H1 (cell line): ENCODE results near the gene ZNF582. TPM values are rescaled to one million over a fixed set of nuclear protein-coding genes. Genes with fewer than 3 reads are reported as not detected.

Experiments used
- CTCF ChIA-PET: fragments of 300-600 bp; sonication (Branson Sonifier 250); formaldehyde crosslinking; loops from one replicate; lab custom pipeline; 2021; ENCODE audit not compliant: partially characterized antibody; lab: Charles Lee
- POLR2A ChIA-PET: fragments of 300-600 bp; sonication (Branson Sonifier 250); formaldehyde crosslinking; loops from one replicate; lab custom pipeline; 2021; ENCODE audit warnings: inconsistent platforms; ENCODE audit not compliant: partially characterized antibody; lab: Charles Lee
- DNase-seq, 2 experiments: peaks; one replicate each; pipeline versions ENCODE4 v3.0.0 to v3.0.0-alpha.2; 2010 to 2022; ENCODE audit warnings: low spot score in 2 of 2, low read depth in 1 of 2, mixed read lengths in 1 of 2
- FAIRE-seq: peaks from 2 replicates; lab custom pipeline; 2011; peaks lifted over from hg19 to GRCh38; lab: Jason Lieb, UNC
- H2AFZ ChIP-seq: 2 replicates; pipeline ENCODE4 v1.8.1; 2012; ENCODE audit warnings: low read length, inconsistent platforms
- H2AK5ac ChIP-seq: 2 replicates; pipeline ENCODE4 v1.6.1; 2013; ENCODE audit warnings: low read depth, low read length
- H2BK120ac ChIP-seq: replicated peaks from 2 replicates; pipeline ENCODE3; 2013; ENCODE audit warnings: low read depth, low read length, inconsistent platforms
- H2BK12ac ChIP-seq: 2 replicates; pipeline ENCODE4 v1.6.1; 2013; ENCODE audit warnings: low read depth, low read length
- H2BK15ac ChIP-seq: 2 replicates; pipeline ENCODE4 v1.6.1; 2013; ENCODE audit warnings: low read length
- H2BK20ac ChIP-seq: 2 replicates; pipeline ENCODE4 v1.6.1; 2013; ENCODE audit warnings: low read length
- H2BK5ac ChIP-seq: 2 replicates; pipeline ENCODE4 v1.6.1; 2013; ENCODE audit warnings: low read depth, low read length
- H3K14ac ChIP-seq: 2 replicates; pipeline ENCODE4 v1.6.1; 2013; ENCODE audit warnings: inconsistent platforms; ENCODE audit not compliant: insufficient read length
- H3K18ac ChIP-seq: 2 replicates; pipeline ENCODE4 v1.6.1; 2013; ENCODE audit warnings: low read length; ENCODE audit errors: extremely low read depth
- H3K23ac ChIP-seq: 2 replicates; pipeline ENCODE4 v1.6.1; 2013; ENCODE audit warnings: inconsistent platforms; ENCODE audit not compliant: insufficient read length
- H3K23me2 ChIP-seq: 2 replicates; pipeline ENCODE4 v1.6.1; 2013; ENCODE audit warnings: low read depth, low read length
- H3K27ac ChIP-seq: 2 replicates; pipeline ENCODE4 v1.6.1; 2011; ENCODE audit warnings: low read depth, low read length, inconsistent platforms
- H3K27me3 ChIP-seq, 4 experiments: replicated peaks in 1 of 4; 1 replicate in 1 of 4; 2 replicates in 3 of 4; pipeline versions ENCODE4 v1.6.1 to v1.8.1; 2011 to 2013; ENCODE audit warnings: low read length in 3 of 4, mild to moderate bottlenecking in 3 of 4, inconsistent platforms in 2 of 4, mixed read lengths in 2 of 4, moderate library complexity in 1 of 4; ENCODE audit not compliant: control insufficient read depth in 3 of 4, insufficient read depth in 3 of 4; ENCODE audit errors: extremely low read depth in 1 of 4
- H3K36me3 ChIP-seq, 4 experiments: 2 replicates each; pipeline versions ENCODE4 v1.6.1 to v1.8.1; 2011 to 2013; ENCODE audit warnings: mild to moderate bottlenecking in 4 of 4, low read length in 3 of 4, moderate library complexity in 2 of 4, control low read depth in 1 of 4, inconsistent platforms in 1 of 4; ENCODE audit not compliant: insufficient read depth in 4 of 4, control insufficient read depth in 2 of 4
- H3K4ac ChIP-seq: replicated peaks from 2 replicates; pipeline ENCODE3; 2013; ENCODE audit warnings: low read length, low read depth, mixed read lengths, inconsistent platforms; ENCODE audit not compliant: insufficient read length
- H3K4me1 ChIP-seq, 4 experiments: replicated peaks in 1 of 4; 1 replicate in 1 of 4; 2 replicates in 3 of 4; pipeline versions ENCODE4 v1.6.1 to v1.8.1; 2011 to 2013; ENCODE audit warnings: low read length in 3 of 4, inconsistent platforms in 2 of 4, mixed read lengths in 1 of 4; ENCODE audit not compliant: insufficient read depth in 4 of 4, control insufficient read depth in 3 of 4
- H3K4me2 ChIP-seq, 2 experiments: 2 replicates each; pipeline versions ENCODE4 v1.6.1 to v1.8.1; 2011 to 2013; ENCODE audit warnings: low read depth in 2 of 2, low read length in 2 of 2, control low read depth in 1 of 2, inconsistent platforms in 1 of 2, mild to moderate bottlenecking in 1 of 2; ENCODE audit not compliant: insufficient read depth in 1 of 2
- H3K4me3 ChIP-seq, 4 experiments: fragments of 200-600, 300-600 bp in 1 of 4; sonication (generic), shearing (Covaris generic), sonication (Bioruptor Twin) in 1 of 4; 2 replicates each; pipeline versions ENCODE4 v1.5.1 to v1.8.1; 2011 to 2016; ENCODE audit warnings: low read length in 4 of 4, low read depth in 3 of 4, control low read depth in 2 of 4, inconsistent platforms in 2 of 4, mild to moderate bottlenecking in 2 of 4, mixed read lengths in 1 of 4, moderate library complexity in 1 of 4; ENCODE audit not compliant: insufficient read depth in 2 of 4; ENCODE audit errors: extremely low read depth in 1 of 4
- H3K56ac ChIP-seq: replicated peaks from 2 replicates; pipeline ENCODE3; 2013; ENCODE audit warnings: low read depth, mild to moderate bottlenecking, mixed read lengths, low read length, inconsistent platforms; ENCODE audit not compliant: insufficient read length
- H3K79me1 ChIP-seq: 2 replicates; pipeline ENCODE4 v1.6.1; 2013; ENCODE audit warnings: low read depth, low read length, control low read depth
- H3K79me2 ChIP-seq, 2 experiments: 2 replicates each; pipeline versions ENCODE4 v1.6.1 to v1.8.1; 2012 to 2013; ENCODE audit warnings: low read length in 2 of 2, mild to moderate bottlenecking in 2 of 2, inconsistent platforms in 1 of 2; ENCODE audit not compliant: insufficient read depth in 2 of 2, control insufficient read depth in 1 of 2
- H3K9ac ChIP-seq, 4 experiments: replicated peaks in 1 of 4; 1 replicate in 1 of 4; 2 replicates in 3 of 4; pipeline versions ENCODE4 v1.6.1 to v1.8.1; 2011 to 2013; ENCODE audit warnings: low read depth in 3 of 4, low read length in 3 of 4, control low read depth in 2 of 4, mild to moderate bottlenecking in 2 of 4, moderate library complexity in 2 of 4, inconsistent platforms in 1 of 4; ENCODE audit errors: extremely low read depth in 1 of 4
- H3K9me3 ChIP-seq, 2 experiments: 2 replicates each; pipeline versions ENCODE4 v1.6.1 to v1.8.1; 2012 to 2013; ENCODE audit warnings: mild to moderate bottlenecking in 2 of 2, moderate library complexity in 2 of 2, control low read depth in 1 of 2, inconsistent platforms in 1 of 2, low read depth in 1 of 2, low read length in 1 of 2, mixed read lengths in 1 of 2; ENCODE audit not compliant: insufficient read depth in 2 of 2
- H4K20me1 ChIP-seq, 2 experiments: replicated peaks in 1 of 2; 2 replicates each; pipeline versions ENCODE3 to v1.8.1; 2011 to 2013; ENCODE audit warnings: inconsistent platforms in 2 of 2, low read length in 2 of 2, mild to moderate bottlenecking in 1 of 2; ENCODE audit not compliant: insufficient read depth in 2 of 2, control insufficient read depth in 1 of 2
- H4K5ac ChIP-seq: 2 replicates; pipeline ENCODE4 v1.6.1; 2013; ENCODE audit warnings: low read length, low read depth, mixed read lengths, inconsistent platforms; ENCODE audit not compliant: insufficient read length
- H4K8ac ChIP-seq: 2 replicates; pipeline ENCODE4 v1.8.0; 2013; ENCODE audit warnings: mild to moderate bottlenecking, moderate library complexity, low read length, inconsistent platforms; ENCODE audit not compliant: insufficient read depth; ENCODE audit errors: extremely low read depth
- H4K91ac ChIP-seq: replicated peaks from 2 replicates; pipeline ENCODE3; 2013; ENCODE audit warnings: low read length, mixed read lengths, inconsistent platforms; ENCODE audit not compliant: insufficient read length
- BCL11A ChIP-seq, 2 experiments: IDR thresholded peaks; one replicate each; pipeline ENCODE4 v1.6.1; 2011; ENCODE audit warnings: low read depth in 2 of 2, low read length in 2 of 2, mild to moderate bottlenecking in 2 of 2
- CEBPB ChIP-seq: IDR thresholded peaks from 2 replicates; pipeline ENCODE4 v1.6.1; 2012; ENCODE audit warnings: low read depth, low read length
- CHD1 ChIP-seq: IDR thresholded peaks from 2 replicates; pipeline ENCODE4 v1.6.1; 2012; ENCODE audit warnings: low read depth, low read length, improper control_type of control experiment
- CREB1 ChIP-seq: IDR thresholded peaks from 2 replicates; pipeline ENCODE4 v1.6.1; 2012; ENCODE audit warnings: inconsistent platforms
- EGR1 ChIP-seq: IDR thresholded peaks from 2 replicates; pipeline ENCODE4 v1.6.1; 2011; ENCODE audit warnings: low read depth, low read length, borderline replicate concordance
- EP300 ChIP-seq, 2 experiments: IDR thresholded peaks; 1 replicate in 1 of 2; 2 replicates in 1 of 2; pipeline ENCODE4 v1.6.1; 2011 to 2012; ENCODE audit warnings: low read depth in 2 of 2, low read length in 2 of 2, mild to moderate bottlenecking in 2 of 2, borderline replicate concordance in 1 of 2, inconsistent platforms in 1 of 2, moderate library complexity in 1 of 2
- NRF1 ChIP-seq: IDR thresholded peaks from 2 replicates; pipeline ENCODE4 v1.6.1; 2011; ENCODE audit warnings: mild to moderate bottlenecking, low read depth, low read length, improper control_type of control experiment
- RXRA ChIP-seq: IDR thresholded peaks from 2 replicates; pipeline ENCODE4 v1.6.1; 2011; ENCODE audit warnings: low read depth, mild to moderate bottlenecking, low read length, moderate library complexity; ENCODE audit not compliant: insufficient read depth
- SIRT6 ChIP-seq: IDR thresholded peaks from one replicate; pipeline ENCODE4 v1.7.1; 2012; ENCODE audit warnings: low read length, inconsistent platforms
- SP1 ChIP-seq: IDR thresholded peaks from 2 replicates; pipeline ENCODE4 v1.6.1; 2011; ENCODE audit warnings: low read depth, low read length
- SRF ChIP-seq: IDR thresholded peaks from 2 replicates; pipeline ENCODE4 v1.6.1; 2011; ENCODE audit warnings: mild to moderate bottlenecking, low read depth, low read length, moderate library complexity
- WGBS, 2 experiments: shearing (Covaris generic) in 1 of 2; methylation state at CpG; one replicate each; pipeline versions ENCODE4 v1.1.6 to v1.1.7; 2013 to 2015; ENCODE audit warnings: low lambda C conversion rate in 2 of 2, mixed read lengths in 2 of 2, inconsistent platforms in 1 of 2, low coverage in 1 of 2, missing lambda C conversion rate in 1 of 2; ENCODE audit not compliant: insufficient replicate concordance in 2 of 2, insufficient coverage in 1 of 2, insufficient read length in 1 of 2; ENCODE audit errors: extremely low coverage in 1 of 2, missing lambda C conversion rate in 1 of 2; 5-methylcytosine and 5-hydroxymethylcytosine counted together
- polyA plus RNA-seq, 7 experiments: library from polyadenylated mRNA; depleted of rRNA in 3 of 7; stranded (reverse) in 5 of 7; unstranded in 2 of 7; fragments of >200 nt in 5 of 7; fragments of 200-250 nt in 2 of 7; gene quantifications; 1 replicate in 5 of 7; 2 replicates in 1 of 7; 4 replicates in 1 of 7; pipeline versions ENCODE4 v1.2.1 to v1.2.3, GENCODE V29; 2011 to 2013; ENCODE audit warnings: missing spikeins in 2 of 7, mixed read lengths in 2 of 7
- total RNA-seq: library from RNA; stranded (reverse); fragmentation: NEBNext Ultra II Directional; extraction: Animal tissue kit (Norgen Biotek cat#: 25700); gene quantifications from 2 replicates; pipeline ENCODE4 v1.2.1, GENCODE V29; 2021
- TF ChIP-seq, protein P1 (sequence below): IDR thresholded peaks from 2 replicates; pipeline ENCODE4 v1.6.1; 2011; ENCODE audit warnings: low read depth, mild to moderate bottlenecking, low read length; ENCODE audit not compliant: insufficient read depth
- TF ChIP-seq, protein P2 (sequence below): IDR thresholded peaks from 2 replicates; pipeline ENCODE4 v1.6.1; 2012; ENCODE audit warnings: inconsistent platforms

The ZNF582 gene
- total and polyA plus RNA-seq, 2 of the 8 experiments (the other 6 are each of a cell fraction or from before 2014, with no cell fraction given): 3.8 to 5.8 TPM

DNA sequence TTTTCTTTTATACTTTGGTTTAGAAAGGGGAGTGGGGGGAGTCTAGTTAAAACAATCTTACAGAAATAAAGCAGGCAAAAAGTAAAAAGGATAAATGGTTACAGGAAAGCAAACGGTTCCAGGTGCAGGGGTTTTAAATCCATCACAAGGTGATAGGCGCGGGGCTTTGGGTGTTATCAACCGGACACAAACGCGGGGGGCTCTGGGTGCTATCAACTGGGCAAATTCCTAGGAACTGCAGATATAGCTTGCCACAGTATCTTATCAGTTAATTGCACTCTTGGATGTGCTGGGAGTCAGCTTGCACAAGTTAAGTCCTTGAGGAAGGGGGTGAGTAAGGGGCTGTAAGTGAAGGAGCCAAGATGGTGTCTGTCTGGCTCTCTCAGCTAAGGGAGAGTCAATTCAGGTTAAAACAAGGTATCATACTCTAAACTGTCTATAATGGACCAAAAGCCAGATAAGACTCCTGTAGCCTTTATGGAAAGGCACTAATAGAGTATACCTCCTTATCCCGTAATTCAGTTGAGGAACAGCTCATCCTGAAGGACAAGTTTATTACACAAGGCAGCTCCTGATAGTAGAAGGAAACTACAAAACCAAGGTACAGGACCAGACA, 46.1 kb downstream of the ZNF582 start:
- no peak overlapping the region for H4K5ac ChIP-seq
- no peak overlapping the region for H2AK5ac ChIP-seq
- H3K18ac ChIP-seq: 0 out of 2 replicates have a peak overlapping the region, but pooled peaks have one; percentile 38
- no peaks in the 10 kb centered on the region for H3K36me3 ChIP-seq
- H2BK15ac ChIP-seq: no peak overlapping the region
- no peak overlapping the region for H4K91ac ChIP-seq
- H3K9me3 ChIP-seq: peaks cover 14 to 15% of the 10 kb centered on the region in 2 experiments
- no peak for FAIRE-seq
- H3K79me2 ChIP-seq: no peaks in the 10 kb centered on the region
- no peaks in the 10 kb centered on the region for H4K20me1 ChIP-seq
- no peak overlapping the region; the same call in 1 of the 2 replicates for H2AFZ ChIP-seq
- H2BK5ac ChIP-seq: no peak overlapping the region
- no peak overlapping the region for H3K9ac ChIP-seq
- H2BK20ac ChIP-seq: no peak overlapping the region
- CTCF ChIA-PET: interaction anchor here (1.1 to 4.3 kb wide), 18 partner anchors 12 to 281 kb away, joined by 3 to 30 read pairs (median 8); partner anchors contain the start of gene ZNF582
- H3K4me1 ChIP-seq: peaks cover 0 to 6% (median 4%) of the 10 kb centered on the region in 4 experiments; a peak in 6 of 7 replicates
- H3K56ac ChIP-seq: no peak overlapping the region
- 85% methylated on average over 7 of the region's 7 CpGs; no CpG with 5 or more reads in 1 of the 2 experiments for WGBS, 2 experiments
- H3K4me3 ChIP-seq: no peak overlapping the region
- H3K23ac ChIP-seq: no peak overlapping the region
- H4K8ac ChIP-seq: no peak overlapping the region
- no peaks in the 10 kb centered on the region for H3K79me1 ChIP-seq
- H3K27ac ChIP-seq: no peak overlapping the region
- POLR2A ChIA-PET: interaction anchor here (2.7 kb wide), 1 partner anchor 21 kb away, joined by 14 read pairs; no protein-coding TSS in a partner anchor
- no peak overlapping the region for H3K14ac ChIP-seq
- H2BK120ac ChIP-seq: no peak overlapping the region
- H3K23me2 ChIP-seq: no peaks in the 10 kb centered on the region
- H2BK12ac ChIP-seq: no peak overlapping the region; the same call in 1 of the 2 replicates
- no peaks in the 10 kb centered on the region; a peak in 1 of 7 replicates for H3K27me3 ChIP-seq
- no peak for DNase-seq
- H3K4me2 ChIP-seq: no peak overlapping the region
- no peak overlapping the region for H3K4ac ChIP-seq
- no peak for TF ChIP-seq CREB1
- TF ChIP-seq SIRT6: no peak
- TF ChIP-seq SRF: no peak
- no peak for TF ChIP-seq SP1
- TF ChIP-seq NRF1: no peak
- TF ChIP-seq RXRA: no peak
- TF ChIP-seq CEBPB: no peak
- no peak for TF ChIP-seq BCL11A (IDR thresholded peaks at IDR 0.05; ENCODE audit: low read depth in 2 of 2, low read length in 2 of 2)
- TF ChIP-seq CHD1: no peak
- TF ChIP-seq EGR1: no peak
- TF ChIP-seq, protein P1, sequence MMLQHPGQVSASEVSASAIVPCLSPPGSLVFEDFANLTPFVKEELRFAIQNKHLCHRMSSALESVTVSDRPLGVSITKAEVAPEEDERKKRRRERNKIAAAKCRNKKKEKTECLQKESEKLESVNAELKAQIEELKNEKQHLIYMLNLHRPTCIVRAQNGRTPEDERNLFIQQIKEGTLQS: no peak
- no peak for TF ChIP-seq EP300 (IDR thresholded peaks at IDR 0.05; ENCODE audit: borderline replicate concordance in 1 of 2, low read depth in 2 of 2, low read length in 2 of 2)
- TF ChIP-seq, protein P2, sequence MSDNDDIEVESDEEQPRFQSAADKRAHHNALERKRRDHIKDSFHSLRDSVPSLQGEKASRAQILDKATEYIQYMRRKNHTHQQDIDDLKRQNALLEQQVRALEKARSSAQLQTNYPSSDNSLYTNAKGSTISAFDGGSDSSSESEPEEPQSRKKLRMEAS: no peak
